IMR-90 (cell line): ENCODE measurements around the gene ANOS1. TPM values are rescaled to one million over a fixed set of nuclear protein-coding genes. Genes with fewer than 3 reads are reported as not detected.

Experiments
- ATAC-seq: fragments of 200-7000 bp; cut with Tn5 transposase; 2 replicates; pipeline ENCODE4 v1.9.1; 2020; ENCODE audit warnings: low read depth, mild to moderate bottlenecking, moderate library complexity
- Bru-seq: library from RNA; stranded (reverse); fragments of 400-500 nt; gene quantifications from one replicate; lab custom pipeline; 2021; lab: Mats Ljungman, UMichigan
- BruChase-seq, 2 experiments: library from RNA; stranded (reverse); fragments of 400-500 nt; gene quantifications; one replicate each; lab custom pipeline; 2021; lab: Mats Ljungman, UMichigan
- BruUV-seq: library from RNA; stranded (reverse); fragments of 400-500 nt; replicated peaks from 2 replicates; lab custom pipeline; 2021; lab: Mats Ljungman, UMichigan
- CTCF ChIA-PET: fragments of 300-600 bp; formaldehyde crosslinking; extraction: SDS; loops from one replicate; lab custom pipeline; 2021; ENCODE audit warnings: antibody characterized with exemption; lab: Yijun Ruan, JAX
- POLR2A ChIA-PET: fragments of 300-600 bp; sonication (Branson Sonifier 250); formaldehyde crosslinking; loops from one replicate; lab custom pipeline; 2022; ENCODE audit warnings: antibody characterized with exemption; ENCODE audit not compliant: unreplicated experiment; lab: Charles Lee
- DNase-seq: peaks from one replicate; pipeline ENCODE4 v3.0.0; 2013
- H2AFZ ChIP-seq: replicated peaks from 2 replicates; pipeline ENCODE3; 2013; ENCODE audit warnings: low read length, mild to moderate bottlenecking; ENCODE audit not compliant: poor library complexity
- H2AK5ac ChIP-seq: 2 replicates; pipeline ENCODE4 v1.6.1; 2013; ENCODE audit warnings: low read depth, low read length, inconsistent platforms
- H2AK9ac ChIP-seq: replicated peaks from 2 replicates; pipeline ENCODE3; 2013; ENCODE audit warnings: mild to moderate bottlenecking, low read depth, low read length, moderate library complexity; ENCODE audit not compliant: poor library complexity
- H2BK120ac ChIP-seq: 2 replicates; pipeline ENCODE4 v1.6.1; 2013; ENCODE audit warnings: low read depth, low read length, inconsistent platforms
- H2BK15ac ChIP-seq: 3 replicates; pipeline ENCODE4 v1.6.1; 2013; ENCODE audit warnings: low read depth, low read length, inconsistent platforms
- H2BK20ac ChIP-seq: 2 replicates; pipeline ENCODE4 v1.6.1; 2013; ENCODE audit warnings: low read depth, mild to moderate bottlenecking, inconsistent platforms, low read length, moderate library complexity
- H2BK5ac ChIP-seq: 2 replicates; pipeline ENCODE4 v1.6.1; 2013; ENCODE audit warnings: mild to moderate bottlenecking, low read depth, low read length, inconsistent platforms; ENCODE audit not compliant: poor library complexity, severe bottlenecking
- H3K14ac ChIP-seq: replicated peaks from 2 replicates; pipeline ENCODE4 v1.6.1; 2013; ENCODE audit warnings: low read depth, low read length, inconsistent platforms
- H3K18ac ChIP-seq: 2 replicates; pipeline ENCODE4 v1.6.1; 2013; ENCODE audit warnings: low read depth, low read length, control low read depth
- H3K23ac ChIP-seq: 2 replicates; pipeline ENCODE4 v1.6.1; 2013; ENCODE audit warnings: low read depth, low read length, inconsistent platforms
- H3K27ac ChIP-seq: 2 replicates; pipeline ENCODE4 v1.5.1; 2013; ENCODE audit warnings: mild to moderate bottlenecking, control low read depth, low read length; ENCODE audit not compliant: insufficient read depth
- H3K27me3 ChIP-seq: 2 replicates; pipeline ENCODE4 v1.6.1; 2013; ENCODE audit warnings: low read length; ENCODE audit not compliant: control insufficient read depth, insufficient read depth
- H3K36me3 ChIP-seq: 2 replicates; pipeline ENCODE4 v1.6.1; 2013; ENCODE audit warnings: low read length, mixed read lengths; ENCODE audit not compliant: control insufficient read depth, insufficient read depth
- H3K4ac ChIP-seq: 2 replicates; pipeline ENCODE4 v1.6.1; 2013; ENCODE audit warnings: low read depth, low read length, inconsistent platforms
- H3K4me1 ChIP-seq: 2 replicates; pipeline ENCODE4 v1.6.1; 2013; ENCODE audit warnings: low read length, mixed read lengths; ENCODE audit not compliant: control insufficient read depth, insufficient read depth
- H3K4me2 ChIP-seq: 2 replicates; pipeline ENCODE4 v1.6.1; 2013; ENCODE audit warnings: low read depth, mild to moderate bottlenecking, control low read depth, low read length, moderate library complexity
- H3K4me3 ChIP-seq: 2 replicates; pipeline ENCODE4 v1.5.1; 2013; ENCODE audit warnings: low read depth, mild to moderate bottlenecking, control low read depth, low read length, moderate library complexity; ENCODE audit not compliant: insufficient read depth
- H3K56ac ChIP-seq: 2 replicates; pipeline ENCODE4 v1.6.1; 2013; ENCODE audit warnings: low read length, inconsistent platforms; ENCODE audit not compliant: insufficient read depth; ENCODE audit errors: extremely low read depth
- H3K79me1 ChIP-seq, 2 experiments: 2 replicates each; pipeline ENCODE4 v1.6.1; 2013; ENCODE audit warnings: low read length in 2 of 2, inconsistent platforms in 1 of 2, low read depth in 1 of 2
- H3K9ac ChIP-seq: 2 replicates; pipeline ENCODE4 v1.6.1; 2013; ENCODE audit warnings: low read depth, low read length, control low read depth
- H3K9me1 ChIP-seq: 2 replicates; pipeline ENCODE4 v1.6.1; 2013; ENCODE audit warnings: low read length, inconsistent platforms; ENCODE audit not compliant: insufficient read depth
- H3K9me3 ChIP-seq: 2 replicates; pipeline ENCODE4 v1.6.1; 2013; ENCODE audit warnings: low read length; ENCODE audit not compliant: control insufficient read depth, insufficient read depth
- H4K20me1 ChIP-seq: 2 replicates; pipeline ENCODE4 v1.6.1; 2013; ENCODE audit warnings: low read length, inconsistent platforms; ENCODE audit not compliant: insufficient read depth
- H4K5ac ChIP-seq: 2 replicates; pipeline ENCODE4 v1.6.1; 2013; ENCODE audit warnings: mild to moderate bottlenecking, low read depth, low read length, control low read depth
- H4K8ac ChIP-seq, 2 experiments: 2 replicates each; pipeline ENCODE4 v1.6.1; 2013; ENCODE audit warnings: low read depth in 2 of 2, low read length in 2 of 2, control low read depth in 1 of 2, inconsistent platforms in 1 of 2
- H4K91ac ChIP-seq: 2 replicates; pipeline ENCODE4 v1.6.1; 2013; ENCODE audit warnings: low read depth, low read length, inconsistent platforms; ENCODE audit not compliant: insufficient read depth
- CEBPB ChIP-seq: IDR thresholded peaks from 2 replicates; pipeline ENCODE4 v1.6.1; 2012; ENCODE audit warnings: low read depth, low read length, improper control_type of control experiment
- MAFK ChIP-seq: IDR thresholded peaks from 2 replicates; pipeline ENCODE4 v1.6.1; 2012; ENCODE audit warnings: low read depth, low read length, improper control_type of control experiment
- POLR2A ChIP-seq: IDR thresholded peaks from 2 replicates; pipeline ENCODE4 v1.6.1; 2012; ENCODE audit warnings: mild to moderate bottlenecking, low read depth, low read length
- WGBS, 2 experiments: methylation state at CpG; one replicate each; pipeline versions ENCODE4 v1.1.5 to v1.1.7; 2013; ENCODE audit warnings: missing lambda C conversion rate in 2 of 2; ENCODE audit not compliant: insufficient read length in 1 of 2; ENCODE audit errors: extremely low coverage in 2 of 2; 5-methylcytosine and 5-hydroxymethylcytosine counted together
- dilution Hi-C: fragments of 300-500 bp; cut with HindIII; formaldehyde crosslinking; loops from one replicate; pipeline ENCODE4 v1.14.3; 2018; ENCODE audit warnings: low sequenced_read_pairs; ENCODE audit not compliant: unreplicated experiment
- in situ Hi-C: fragments of 300-500 bp; cut with MboI; formaldehyde crosslinking; loops from 3 replicates; pipeline ENCODE4 v1.14.3; 2019; ENCODE audit warnings: low sequenced_read_pairs, inconsistent platforms, mixed read lengths
- intact Hi-C: fragments of 100-400 bp; cut with micrococcal nuclease; formaldehyde crosslinking; loops from 2 replicates; pipeline ENCODE4 v1.10.0; 2022
- long read RNA-seq: library from polyadenylated mRNA; unstranded; transcript quantifications from one replicate; pipeline ENCODE4 v2.0.0, GENCODE V29; 2021; ENCODE audit not compliant: unreplicated experiment
- polyA plus RNA-seq, 3 experiments: library from polyadenylated mRNA; depleted of rRNA; stranded (reverse); fragments of >200 nt; gene quantifications; 2 replicates each; pipeline ENCODE4 v1.2.3, GENCODE V29; 2012; ENCODE audit warnings: low replicate concordance in 1 of 3
- total RNA-seq: library from RNA; depleted of rRNA; stranded (reverse); fragments of >200 nt; gene quantifications from 2 replicates; pipeline ENCODE4 v1.2.3, GENCODE V29; 2012; rRNA removed

Gene ANOS1
- total RNA-seq = under 0.01 TPM in 2 replicates
- 0.07 and 0.17 TPM in 2 replicates for polyA plus RNA-seq (2012; rRNA removed)
- 0.03 and 0.13 TPM in 2 replicates for polyA plus RNA-seq (2012; cell fraction: cytosol; rRNA removed)
- 0.03 and 0.07 TPM in 2 replicates for polyA plus RNA-seq (2012; cell fraction: nucleus; rRNA removed; ENCODE audit: low replicate concordance)
- Bru-seq, nascent RNA = percentile 3 among the genes with signal in this experiment
- BruChase-seq, experiment 1, labeled RNA remaining after a 6-hour chase = percentile 6 among the genes with signal in this experiment
- BruChase-seq, experiment 2, labeled RNA remaining after a 2-hour chase = percentile 5 among the genes with signal in this experiment
- long read RNA-seq, partial matches to known transcripts = 0 of 1 reads
- long read RNA-seq, other reads (novel, unspliced or antisense) = 1 of 1 reads

DNA sequence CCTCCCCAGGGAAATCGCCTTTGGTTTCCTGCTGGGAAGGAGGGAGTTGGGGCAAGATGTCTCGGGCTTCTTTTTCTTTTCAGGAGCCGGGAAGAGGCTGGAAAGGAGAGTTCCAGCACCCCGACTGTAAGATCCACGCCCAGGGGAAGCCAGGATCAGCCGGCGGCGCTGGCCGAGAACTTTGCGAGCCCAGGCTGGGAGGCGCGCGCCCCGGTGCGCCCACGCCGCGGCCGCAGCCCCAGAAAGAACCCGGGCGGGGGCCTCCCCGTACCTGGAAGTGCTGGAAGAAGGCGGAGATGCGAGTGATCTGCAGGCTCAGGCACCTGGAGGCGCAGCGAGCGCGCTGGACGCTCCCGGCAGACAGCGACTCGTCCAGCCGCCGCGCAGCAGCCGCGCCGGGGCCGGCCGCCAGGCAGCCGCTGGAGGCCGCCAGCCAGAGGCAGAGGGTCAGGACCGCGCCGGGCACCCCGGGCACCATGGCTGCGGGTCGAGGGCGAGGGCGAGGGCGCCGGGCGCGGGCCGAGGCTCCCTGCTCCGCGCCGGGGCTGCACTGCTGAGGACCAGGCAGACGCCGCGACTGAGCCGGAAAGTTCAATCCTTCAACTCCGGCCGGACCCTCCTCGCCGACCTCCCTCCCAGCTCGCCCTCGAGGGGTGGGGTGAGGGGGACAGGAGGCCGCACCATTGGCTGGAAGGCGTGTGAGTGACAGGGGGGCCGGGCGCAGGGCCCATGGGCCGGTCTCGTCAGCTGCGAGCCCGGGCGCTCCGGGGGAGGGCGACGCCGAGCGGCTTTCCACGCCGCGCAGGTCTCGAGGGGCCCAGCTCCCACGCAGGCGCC, at the start of gene ANOS1:
TSS of gene ANOS1 (minus strand) at position 579 of the 837 bp plus-strand sequence. CDS start at position 478, 101 bp downstream.
- Histone ChIP-seq H4K91ac (no peak within 1 kb of the TSS), H3K9ac (no peak within 1 kb of the TSS), H3K4me3 (peak within 1 kb of the TSS; percentile 25; the same call in 1 of the 2 replicates), H3K14ac (no peak within 1 kb of the TSS), H4K5ac (no peak within 1 kb of the TSS), H3K9me3 (no peaks in the 10 kb centered on the region), H2BK120ac (no peak within 1 kb of the TSS), H2AFZ (peak within 1 kb of the TSS; percentile 75), H2BK15ac (no peak within 1 kb of the TSS), H2AK5ac (no peak within 1 kb of the TSS), H4K20me1 (no peaks in the 10 kb centered on the region), H3K23ac (no peak within 1 kb of the TSS), H4K8ac (no peak within 1 kb of the TSS), H3K4me2 (no peak within 1 kb of the TSS), H3K18ac (no peak within 1 kb of the TSS), H3K79me1 (no peaks in the 10 kb centered on the region), H3K4ac (no peak within 1 kb of the TSS), H3K9me1 (no peaks in the 10 kb centered on the region), H3K36me3 (no peaks in the 10 kb centered on the region), H2BK20ac (no peak within 1 kb of the TSS), H3K27ac (no peak within 1 kb of the TSS), H2AK9ac (no peak within 1 kb of the TSS), H3K4me1 (no peaks in the 10 kb centered on the region), H2BK5ac (no peak within 1 kb of the TSS), H3K56ac (no peak within 1 kb of the TSS), H3K27me3 (peaks cover 32% of the 10 kb centered on the region)
- TF ChIP-seq CEBPB (no peak), MAFK (no peak), POLR2A (no peak)
- ATAC-seq (peak; percentile 73), DNase-seq (no peak)
- ChIA-PET POLR2A (no interaction called here), CTCF (no interaction called here)
- intact Hi-C loops = no loop called here
- dilution Hi-C loops = no loop called here
- in situ Hi-C loops = loop anchor here (10.0 kb wide), 1 partner anchor 737 kb away; no protein-coding TSS in a partner anchor
- WGBS, 2 experiments = 1% methylated on average over 30 of the region's 88 CpGs; no CpG with 5 or more reads in 1 of the 2 experiments
- no TSS peak for BruUV-seq
